Uterus (tissue), 2 donors: ENCODE data around the gene TRIM17.

Experiments
- CTCF ChIP-seq, 4 experiments: fragments of 200-600 bp in 2 of 4; fragments of 450-650 bp in 2 of 4; sonication (generic) in 2 of 4; IDR thresholded peaks; one replicate each; pipeline ENCODE4 v1.5.1; 2016 to 2019; ENCODE audit warnings: antibody characterized with exemption in 4 of 4, mild to moderate bottlenecking in 2 of 4, moderate library complexity in 1 of 4
- POLR2A ChIP-seq, 2 donors: fragments of 450-650 bp; IDR thresholded peaks; one replicate each; pipeline ENCODE4 v1.6.1; 2016; ENCODE audit warnings: antibody characterized with exemption in 2 of 2, mild to moderate bottlenecking in 1 of 2, moderate library complexity in 1 of 2

GRCh38 chr1:228465141-228465540 lies 48.5 kb upstream of the TRIM17 start:
- no peak for TF ChIP-seq CTCF (IDR thresholded peaks at IDR 0.05)
- no peak for TF ChIP-seq POLR2A (IDR thresholded peaks at IDR 0.05)
